ENCODE data around the gene MRPS14. TPM values are rescaled to one million over a fixed set of nuclear protein-coding genes. Genes with fewer than 3 reads are reported as not detected.
"Not testable (repeated sequence)": the region's sequence is repeated elsewhere in the genome, so short reads cannot be mapped to it uniquely, and the experiment has no call there.

The MRPS14 gene
- total RNA-seq, 1 experiment from 2014 or later: 38.3 TPM

- Histone ChIP-seq H3K9me3 (ENCODE audit: low read length) (no peaks in the 10 kb centered on the region), H3K9ac (ENCODE audit: low read length) (no peak overlapping the region), H3K36me3 (ENCODE audit: insufficient read depth, low read length) (no peaks in the 10 kb centered on the region), H3K79me2 (ENCODE audit: low read length) (no peaks in the 10 kb centered on the region), H3K4me1 (ENCODE audit: low read length) (no peaks in the 10 kb centered on the region), H3K9me2 (replicated peaks; ENCODE audit: insufficient read depth, low read length) (no peaks in the 10 kb centered on the region), H2AFZ (ENCODE audit: low read length) (no peak overlapping the region), H3K27ac (ENCODE audit: low read length) (no peak overlapping the region), H4K20me1 (ENCODE audit: insufficient read depth, low read depth, low read length) (no peaks in the 10 kb centered on the region), H3K4me2 (ENCODE audit: low read depth, low read length, poor library complexity, severe bottlenecking) (no peak overlapping the region), H3K27me3 (ENCODE audit: low read length) (no peaks in the 10 kb centered on the region), H3K4me3 (ENCODE audit: low read length) (no peak overlapping the region)
- DNase-seq: no peak
Measured at GRCh38 chr1:175036476-175036875, 13.3 kb upstream of the MRPS14 start.

DNA sequence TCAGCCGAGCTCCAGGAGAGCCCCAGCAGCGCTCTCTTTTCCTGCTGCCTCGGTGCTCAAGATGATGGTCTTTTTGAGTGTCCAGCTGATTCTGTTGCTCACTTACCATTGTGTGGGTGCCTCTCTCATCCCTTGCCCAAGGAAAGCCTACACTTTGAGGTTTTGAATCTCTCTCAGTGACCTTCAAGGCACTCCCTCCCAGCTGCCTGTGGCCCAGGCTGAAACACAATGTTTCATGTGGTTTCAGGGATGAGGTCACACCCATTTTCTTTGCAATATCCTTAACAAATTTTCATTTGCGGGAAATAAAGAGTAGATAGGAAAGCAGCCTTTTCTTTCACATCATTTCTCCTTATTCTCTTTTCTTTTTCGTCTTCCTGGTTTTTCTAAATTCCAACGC is 12.6 kb upstream of the MRPS14 start:
- H2AFZ ChIP-seq (ENCODE audit: low read length): no peak overlapping the region
- H3K4me1 ChIP-seq (ENCODE audit: low read length): no peaks in the 10 kb centered on the region

GRCh38 chr1:175034775-175035174 is 11.6 kb upstream of the MRPS14 start:
- H3K79me2 ChIP-seq (ENCODE audit: low read length): no peaks in the 10 kb centered on the region

More for the DNA sequence above, 12.6 kb upstream of the MRPS14 start:
- Histone ChIP-seq H3K27me3 (ENCODE audit: low read length) (no peaks in the 10 kb centered on the region), H3K9ac (ENCODE audit: low read length) (no peak overlapping the region), H3K4me2 (ENCODE audit: low read depth, low read length, poor library complexity, severe bottlenecking) (no peak overlapping the region), H3K27ac (ENCODE audit: low read length) (no peak overlapping the region), H3K36me3 (ENCODE audit: insufficient read depth, low read length) (no peaks in the 10 kb centered on the region), H3K4me3 (ENCODE audit: low read length) (no peak overlapping the region), H3K9me3 (ENCODE audit: low read length) (no peaks in the 10 kb centered on the region), H3K79me2 (ENCODE audit: low read length) (no peaks in the 10 kb centered on the region), H3K9me2 (replicated peaks; ENCODE audit: insufficient read depth, low read length) (no peaks in the 10 kb centered on the region), H4K20me1 (ENCODE audit: insufficient read depth, low read depth, low read length) (no peaks in the 10 kb centered on the region)
- no peak for DNase-seq

DNA sequence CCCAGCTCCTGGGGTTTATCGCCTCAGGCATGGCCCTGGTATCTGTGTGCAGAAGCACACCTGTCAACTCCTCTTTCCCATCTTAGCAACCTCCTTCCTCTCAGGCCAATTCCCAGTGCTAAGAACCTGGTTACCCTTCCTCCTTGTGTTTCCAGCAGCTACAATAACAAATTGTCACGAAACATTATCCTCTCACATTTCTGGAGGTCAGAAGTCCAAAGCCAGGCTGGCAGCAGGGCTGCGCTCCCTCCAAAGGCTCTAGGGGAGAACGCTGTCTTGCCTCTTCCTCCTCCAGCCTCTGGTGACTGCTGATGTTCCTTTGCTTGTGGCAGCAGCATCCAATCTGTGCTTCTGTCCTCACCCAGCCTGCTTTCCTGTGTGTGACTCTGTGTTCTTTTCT is 10.7 kb upstream of the MRPS14 start:
- Histone ChIP-seq H3K9ac (ENCODE audit: low read length) (no peak overlapping the region), H3K9me3 (ENCODE audit: low read length) (no peaks in the 10 kb centered on the region), H3K27me3 (ENCODE audit: low read length) (no peaks in the 10 kb centered on the region), H3K4me3 (ENCODE audit: low read length) (no peak overlapping the region), H3K79me2 (ENCODE audit: low read length) (no peaks in the 10 kb centered on the region), H3K9me2 (replicated peaks; ENCODE audit: insufficient read depth, low read length) (no peaks in the 10 kb centered on the region), H3K4me2 (ENCODE audit: low read depth, low read length, poor library complexity, severe bottlenecking) (no peak overlapping the region), H3K4me1 (ENCODE audit: low read length) (no peaks in the 10 kb centered on the region), H4K20me1 (ENCODE audit: insufficient read depth, low read depth, low read length) (no peaks in the 10 kb centered on the region), H3K36me3 (ENCODE audit: insufficient read depth, low read length) (no peaks in the 10 kb centered on the region), H3K27ac (ENCODE audit: low read length) (no peak overlapping the region), H2AFZ (ENCODE audit: low read length) (no peak overlapping the region)
- no peak for DNase-seq

More at GRCh38 chr1:175034775-175035174, 11.6 kb upstream of the MRPS14 start:
- H3K27ac ChIP-seq (ENCODE audit: low read length): no peak overlapping the region
- H2AFZ ChIP-seq (ENCODE audit: low read length): no peak overlapping the region
- no peaks in the 10 kb centered on the region for H3K9me3 ChIP-seq (ENCODE audit: low read length)
- DNase-seq: no peak
- no peaks in the 10 kb centered on the region for H4K20me1 ChIP-seq (ENCODE audit: insufficient read depth, low read depth, low read length)
- H3K27me3 ChIP-seq (ENCODE audit: low read length): no peaks in the 10 kb centered on the region
- no peak overlapping the region for H3K9ac ChIP-seq (ENCODE audit: low read length)
- no peak overlapping the region for H3K4me2 ChIP-seq (ENCODE audit: low read depth, low read length, poor library complexity, severe bottlenecking)
- no peak overlapping the region for H3K4me3 ChIP-seq (ENCODE audit: low read length)
- no peaks in the 10 kb centered on the region for H3K4me1 ChIP-seq (ENCODE audit: low read length)
- H3K9me2 ChIP-seq (replicated peaks; ENCODE audit: insufficient read depth, low read length): no peaks in the 10 kb centered on the region
- H3K36me3 ChIP-seq (ENCODE audit: insufficient read depth, low read length): no peaks in the 10 kb centered on the region

GRCh38 chr1:175024773-175025172 is 1.5 kb upstream of the MRPS14 start:
- H3K36me3 ChIP-seq (ENCODE audit: insufficient read depth, low read length): no peaks in the 10 kb centered on the region; the same call in 1 of the 2 replicates
- H3K4me2 ChIP-seq (ENCODE audit: low read depth, low read length, poor library complexity, severe bottlenecking): no peak overlapping the region
- no peaks in the 10 kb centered on the region for H3K9me3 ChIP-seq (ENCODE audit: low read length)
- no peak for DNase-seq
- H3K9me2 ChIP-seq (replicated peaks; ENCODE audit: insufficient read depth, low read length): no peaks in the 10 kb centered on the region
- H3K4me3 ChIP-seq (ENCODE audit: low read length): no peak overlapping the region
- H3K27me3 ChIP-seq (ENCODE audit: low read length): no peaks in the 10 kb centered on the region
- H3K27ac ChIP-seq (ENCODE audit: low read length): no peak overlapping the region
- H3K9ac ChIP-seq (ENCODE audit: low read length): no peak overlapping the region
- no peak overlapping the region for H2AFZ ChIP-seq (ENCODE audit: low read length)
- H4K20me1 ChIP-seq (ENCODE audit: insufficient read depth, low read depth, low read length): no peaks in the 10 kb centered on the region; the same call in 1 of the 2 replicates
- peaks cover 27% of the 10 kb centered on the region for H3K4me1 ChIP-seq (ENCODE audit: low read length)
- peaks cover 37% of the 10 kb centered on the region for H3K79me2 ChIP-seq (ENCODE audit: low read length)

GRCh38 chr1:175023922-175024242 is 657 bp upstream of the MRPS14 start:
- H3K9me3 ChIP-seq (ENCODE audit: low read length); H3K9me2 ChIP-seq (replicated peaks; ENCODE audit: insufficient read depth, low read length); H4K20me1 ChIP-seq (ENCODE audit: insufficient read depth, low read depth, low read length); H3K36me3 ChIP-seq (ENCODE audit: insufficient read depth, low read length); DNase-seq; H3K27me3 ChIP-seq (ENCODE audit: low read length): not testable (repeated sequence)
- H3K9ac ChIP-seq (ENCODE audit: low read length): peak overlapping the region; percentile 86
- H3K4me2 ChIP-seq (ENCODE audit: low read depth, low read length, poor library complexity, severe bottlenecking): peak overlapping the region; percentile 90
- H2AFZ ChIP-seq (ENCODE audit: low read length): peak overlapping the region; percentile 84; the same call in 1 of the 2 replicates
- peaks cover 27% of the 10 kb centered on the region for H3K4me1 ChIP-seq (ENCODE audit: low read length)
- peak overlapping the region; percentile 72 for H3K27ac ChIP-seq (ENCODE audit: low read length)
- peaks cover 43% of the 10 kb centered on the region for H3K79me2 ChIP-seq (ENCODE audit: low read length)
- peak overlapping the region; percentile 82 for H3K4me3 ChIP-seq (ENCODE audit: low read length)

DNA sequence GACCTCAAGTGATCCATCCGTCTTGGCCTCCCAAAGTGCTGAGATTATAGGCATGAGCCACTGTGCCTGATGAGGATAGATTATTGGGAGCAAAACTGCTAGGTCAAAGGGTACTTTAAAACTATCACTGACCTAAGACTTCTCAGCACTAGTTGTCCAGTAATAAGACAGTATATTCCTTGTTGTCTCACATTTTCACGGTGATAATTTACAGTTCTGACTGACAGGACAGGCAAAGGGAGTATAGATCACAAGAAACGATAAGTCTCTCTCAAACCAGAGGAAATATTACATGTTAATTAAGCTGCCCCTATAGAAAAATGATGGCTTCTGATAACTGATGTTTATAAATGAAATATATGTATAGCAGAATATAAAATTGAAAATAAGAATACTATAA is 3.7 kb downstream of the MRPS14 start:
- H3K27ac ChIP-seq (ENCODE audit: low read length): no peak overlapping the region
- H3K9me3 ChIP-seq (ENCODE audit: low read length): no peaks in the 10 kb centered on the region
- peaks cover 21% of the 10 kb centered on the region for H3K4me1 ChIP-seq (ENCODE audit: low read length)
- no peak overlapping the region for H3K9ac ChIP-seq (ENCODE audit: low read length)
- peaks cover 45% of the 10 kb centered on the region for H3K79me2 ChIP-seq (ENCODE audit: low read length)
- DNase-seq: no peak
- no peaks in the 10 kb centered on the region for H3K27me3 ChIP-seq (ENCODE audit: low read length)
- H2AFZ ChIP-seq (ENCODE audit: low read length): no peak overlapping the region
- H3K36me3 ChIP-seq (ENCODE audit: insufficient read depth, low read length): peaks cover 10% of the 10 kb centered on the region; the same call in 1 of the 2 replicates
- no peak overlapping the region for H3K4me2 ChIP-seq (ENCODE audit: low read depth, low read length, poor library complexity, severe bottlenecking)
- H4K20me1 ChIP-seq (ENCODE audit: insufficient read depth, low read depth, low read length): no peaks in the 10 kb centered on the region; the same call in 1 of the 2 replicates
- no peaks in the 10 kb centered on the region for H3K9me2 ChIP-seq (replicated peaks; ENCODE audit: insufficient read depth, low read length)
- H3K4me3 ChIP-seq (ENCODE audit: low read length): no peak overlapping the region

DNA sequence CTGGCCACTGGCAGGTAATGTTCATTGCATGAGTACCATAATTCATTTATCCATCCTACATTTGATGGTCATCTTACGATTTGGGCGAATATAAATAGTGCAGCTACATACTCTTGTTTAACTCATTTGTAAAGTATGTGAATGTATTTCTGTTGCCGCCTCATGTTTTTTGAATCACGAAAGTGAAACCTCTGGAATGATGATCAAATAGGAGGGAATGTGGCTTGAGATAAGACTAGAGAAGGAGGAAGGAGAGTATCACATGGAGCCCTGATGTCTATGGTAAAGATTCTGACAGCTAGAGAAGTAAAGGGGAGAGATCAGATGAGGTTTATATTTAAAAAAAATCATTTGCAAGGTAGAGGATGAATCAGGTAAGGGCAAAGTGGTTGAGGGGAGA is 8.0 kb downstream of the MRPS14 start:
- H4K20me1 ChIP-seq (ENCODE audit: insufficient read depth, low read depth, low read length): no peaks in the 10 kb centered on the region
- H3K27me3 ChIP-seq (ENCODE audit: low read length): no peaks in the 10 kb centered on the region
- H3K27ac ChIP-seq (ENCODE audit: low read length): no peak overlapping the region
- H2AFZ ChIP-seq (ENCODE audit: low read length): no peak overlapping the region
- no peaks in the 10 kb centered on the region for H3K9me3 ChIP-seq (ENCODE audit: low read length)
- H3K9me2 ChIP-seq (replicated peaks; ENCODE audit: insufficient read depth, low read length): no peaks in the 10 kb centered on the region
- H3K4me1 ChIP-seq (ENCODE audit: low read length): peaks cover 3% of the 10 kb centered on the region
- no peak overlapping the region for H3K4me2 ChIP-seq (ENCODE audit: low read depth, low read length, poor library complexity, severe bottlenecking)
- DNase-seq: no peak
- H3K4me3 ChIP-seq (ENCODE audit: low read length): no peak overlapping the region
- H3K9ac ChIP-seq (ENCODE audit: low read length): no peak overlapping the region
- peaks cover 34% of the 10 kb centered on the region; the same call in 1 of the 2 replicates for H3K36me3 ChIP-seq (ENCODE audit: insufficient read depth, low read length)
- peaks cover 19% of the 10 kb centered on the region for H3K79me2 ChIP-seq (ENCODE audit: low read length)

- no peak for DNase-seq
- no peak overlapping the region for H3K27ac ChIP-seq (ENCODE audit: low read length)
- H3K9ac ChIP-seq (ENCODE audit: low read length): no peak overlapping the region
Measured at GRCh38 chr1:175013445-175013844, 9.8 kb downstream of the MRPS14 start.

More at GRCh38 chr1:175013445-175013844, 9.8 kb downstream of the MRPS14 start:
- H4K20me1 ChIP-seq (ENCODE audit: insufficient read depth, low read depth, low read length): no peaks in the 10 kb centered on the region
- H3K4me2 ChIP-seq (ENCODE audit: low read depth, low read length, poor library complexity, severe bottlenecking): no peak overlapping the region
- peaks cover 48% of the 10 kb centered on the region; the same call in 1 of the 2 replicates for H3K36me3 ChIP-seq (ENCODE audit: insufficient read depth, low read length)
- no peak overlapping the region for H3K4me3 ChIP-seq (ENCODE audit: low read length)
- peaks cover 21% of the 10 kb centered on the region for H3K79me2 ChIP-seq (ENCODE audit: low read length)
- H3K27me3 ChIP-seq (ENCODE audit: low read length): no peaks in the 10 kb centered on the region
- no peaks in the 10 kb centered on the region for H3K9me2 ChIP-seq (replicated peaks; ENCODE audit: insufficient read depth, low read length)
- H3K4me1 ChIP-seq (ENCODE audit: low read length): peaks cover 11% of the 10 kb centered on the region
- H2AFZ ChIP-seq (ENCODE audit: low read length): no peak overlapping the region
- no peaks in the 10 kb centered on the region for H3K9me3 ChIP-seq (ENCODE audit: low read length)

All from Karpas-422 (cell line).